Umbilical cord (tissue), 2 donors: Measurements from ENCODE around the gene PLEKHA7. TPM values are rescaled to one million over a fixed set of nuclear protein-coding genes. Genes with fewer than 3 reads are reported as not detected.
"Not testable (repeated sequence)": the region's sequence is repeated elsewhere in the genome, so short reads cannot be mapped to it uniquely, and the experiment has no call there.

Experiments used
- DNase-seq: peaks from one replicate; pipeline ENCODE4 v3.0.0-alpha.2; 2015; ENCODE audit warnings: low spot score
- total RNA-seq: library from RNA; depleted of rRNA; stranded (reverse); fragments of >200 nt; gene quantifications from one replicate; pipeline ENCODE4 v1.2.3, GENCODE V29; 2014; ENCODE audit warnings: low replicate concordance; ENCODE audit not compliant: insufficient read depth

PLEKHA7 gene
- total RNA-seq, 1 donor from 2014 or later: 8.2 TPM

DNA sequence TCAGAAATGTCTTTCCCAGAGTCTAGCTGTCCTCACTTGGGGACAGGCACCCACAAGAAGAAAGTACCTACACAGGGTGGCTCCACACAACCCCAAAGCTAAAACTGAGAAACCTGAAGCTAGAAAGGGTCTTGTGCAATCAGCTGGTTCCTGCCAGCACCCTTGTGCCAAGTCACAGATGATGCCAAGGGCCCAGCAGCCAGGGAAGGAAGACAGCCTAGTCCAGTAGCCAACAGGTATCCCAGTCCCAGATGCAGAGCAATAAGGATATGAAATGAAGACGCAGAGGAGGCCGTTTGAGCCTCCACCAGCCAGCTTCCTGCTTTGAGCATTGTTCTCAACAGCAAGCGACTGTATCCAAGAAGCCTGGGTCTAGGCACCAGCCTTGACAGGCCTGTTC is 6.1 kb downstream of the PLEKHA7 start:
- DNase-seq: no peak

DNA sequence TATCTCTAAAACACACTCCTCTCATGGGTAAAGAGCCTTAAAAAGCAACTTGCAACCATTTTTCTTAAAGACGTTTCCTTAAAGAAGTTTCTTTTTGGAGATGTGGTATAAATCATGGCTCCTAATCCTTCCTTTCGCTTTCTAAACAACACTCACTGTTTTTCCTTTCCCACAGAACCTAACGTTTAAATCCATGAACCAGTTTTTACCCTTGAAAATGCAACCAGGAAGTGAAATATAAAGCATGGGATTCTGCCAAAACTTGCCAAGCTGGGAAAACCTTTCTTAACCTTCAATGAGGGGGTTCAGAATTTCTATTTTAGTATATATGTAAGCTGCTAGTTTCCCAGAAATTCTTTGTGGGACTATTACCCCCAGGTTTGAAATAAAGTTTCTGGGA is 8.6 kb downstream of the PLEKHA7 start:
- no peak for DNase-seq

DNA sequence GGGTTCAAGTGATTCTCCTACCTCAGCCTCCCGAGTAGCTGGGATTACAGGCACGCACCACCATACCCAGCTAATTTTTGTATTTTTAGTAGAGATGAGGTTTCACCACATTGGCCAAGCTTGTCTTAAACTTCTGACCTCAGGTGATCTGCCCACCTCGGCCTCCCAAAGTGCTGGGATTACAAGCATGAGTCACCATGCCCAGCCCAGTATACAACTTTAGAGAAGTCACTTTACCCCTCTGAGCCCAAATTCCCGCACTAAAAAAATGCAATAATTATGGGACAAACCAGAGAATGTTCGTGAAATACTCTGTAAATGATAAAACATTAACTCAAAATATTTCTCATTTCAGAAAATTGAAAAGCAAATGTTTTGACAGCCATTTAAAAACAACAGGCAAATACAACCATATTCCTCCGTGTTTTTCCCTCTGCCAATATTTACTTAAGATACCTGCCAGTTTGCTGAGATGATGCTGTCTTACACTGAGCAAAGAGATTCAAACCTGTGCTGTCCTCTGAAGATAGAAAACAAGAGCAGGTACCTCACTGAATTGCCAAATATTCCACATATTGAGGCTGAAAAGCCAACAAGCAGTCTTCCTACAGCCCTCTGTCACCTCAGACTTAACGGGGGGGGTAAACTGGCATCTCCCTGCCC is 9.6 kb downstream of the PLEKHA7 start:
- no peak for DNase-seq

DNA sequence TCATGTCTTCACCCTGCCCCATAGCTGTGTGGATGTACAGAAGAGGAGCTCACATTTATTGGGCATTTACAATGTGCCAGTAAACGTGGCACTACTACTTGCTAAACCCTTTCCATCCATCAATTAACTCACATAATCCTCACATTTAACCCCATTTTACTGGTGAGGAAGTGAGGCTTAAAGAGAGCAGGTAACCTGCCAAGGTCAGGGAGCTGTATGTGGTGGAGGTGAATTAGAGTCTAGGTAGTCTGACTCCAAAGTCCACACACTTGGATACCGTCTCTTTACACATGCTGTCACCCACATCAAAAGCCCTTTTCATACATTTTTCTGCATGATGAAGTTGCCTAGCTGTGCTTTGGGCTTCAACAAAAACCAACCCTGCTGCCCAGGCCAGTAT is 10.8 kb downstream of the PLEKHA7 start:
- DNase-seq: no peak

DNA sequence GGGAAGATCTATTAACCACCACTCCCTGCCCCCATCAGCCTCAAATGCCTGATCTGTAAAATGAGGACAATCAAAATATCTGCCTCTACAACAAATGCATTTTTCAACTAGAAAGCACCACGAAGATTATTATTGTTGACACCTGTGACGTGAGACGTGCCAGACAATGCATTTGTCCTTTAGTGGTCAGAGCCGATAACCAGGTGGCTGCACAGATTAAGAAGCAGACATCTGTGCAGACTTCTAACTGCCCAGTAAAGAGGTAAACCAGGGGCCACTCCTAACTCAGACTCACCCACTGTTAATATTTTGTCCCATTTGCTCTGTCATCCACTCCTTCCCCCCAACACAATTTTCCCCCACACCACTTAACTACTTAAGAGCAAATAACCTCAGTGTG is 11.7 kb downstream of the PLEKHA7 start:
- no peak for DNase-seq

DNA sequence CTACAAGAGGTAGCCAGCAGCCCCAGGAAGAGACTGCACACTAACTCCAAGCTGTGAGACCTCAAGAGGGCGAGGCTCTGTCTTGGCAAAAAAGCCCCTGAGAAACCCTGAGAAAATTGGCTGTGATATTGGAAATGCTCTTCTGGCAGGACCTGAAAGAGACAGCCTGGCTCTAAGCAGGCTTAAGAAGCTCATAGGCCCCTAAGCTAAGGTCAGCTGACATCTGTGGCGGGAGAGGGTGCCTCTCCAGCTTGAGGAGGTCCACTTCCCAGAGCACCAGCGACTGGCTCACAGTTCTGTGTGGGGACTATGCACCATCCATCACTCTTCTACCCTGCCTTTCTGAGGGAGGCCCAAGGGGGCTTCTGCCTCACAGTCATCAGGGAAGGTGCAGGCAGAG is 12.4 kb downstream of the PLEKHA7 start:
- DNase-seq: peak; percentile 77

DNA sequence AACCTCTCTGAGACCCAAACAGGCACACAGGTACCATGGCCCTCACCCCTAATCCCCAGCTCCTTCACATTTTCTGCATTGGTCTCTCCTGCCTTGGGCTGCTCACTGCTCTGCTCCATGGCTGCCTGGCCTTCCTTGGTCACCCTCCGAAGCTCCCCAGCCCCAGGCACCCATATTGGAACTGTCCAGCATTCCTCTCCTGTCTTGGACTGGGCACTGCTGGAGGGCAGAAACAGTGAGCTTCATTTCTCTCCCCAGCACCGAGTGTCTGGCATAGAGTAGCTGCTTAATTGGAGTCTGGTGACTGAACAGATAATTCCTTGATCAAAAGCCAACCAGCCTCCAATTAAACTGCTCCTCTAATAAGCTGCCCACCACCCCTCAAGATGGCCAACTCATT is 13.2 kb downstream of the PLEKHA7 start:
- no peak for DNase-seq

DNA sequence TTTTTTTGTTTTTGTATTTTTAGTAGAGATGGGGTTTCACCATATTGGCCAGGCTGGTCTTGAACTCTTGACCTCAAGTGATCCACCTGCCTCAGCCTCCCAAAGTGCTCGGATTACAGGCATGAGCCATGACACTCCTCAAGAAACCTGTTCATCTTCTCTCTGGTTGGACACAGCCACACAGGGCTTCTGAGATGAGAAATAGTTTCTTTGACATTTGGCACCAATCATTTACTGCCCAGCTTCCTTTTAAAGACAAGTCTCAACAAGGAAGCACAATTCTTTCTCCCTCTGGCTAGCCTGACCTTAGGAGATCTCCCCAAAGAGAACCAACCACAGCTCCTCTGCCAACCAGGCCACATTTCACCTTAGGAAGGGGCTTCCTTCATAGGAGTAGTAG is 14.0 kb downstream of the PLEKHA7 start:
- not testable (repeated sequence) for DNase-seq

DNA sequence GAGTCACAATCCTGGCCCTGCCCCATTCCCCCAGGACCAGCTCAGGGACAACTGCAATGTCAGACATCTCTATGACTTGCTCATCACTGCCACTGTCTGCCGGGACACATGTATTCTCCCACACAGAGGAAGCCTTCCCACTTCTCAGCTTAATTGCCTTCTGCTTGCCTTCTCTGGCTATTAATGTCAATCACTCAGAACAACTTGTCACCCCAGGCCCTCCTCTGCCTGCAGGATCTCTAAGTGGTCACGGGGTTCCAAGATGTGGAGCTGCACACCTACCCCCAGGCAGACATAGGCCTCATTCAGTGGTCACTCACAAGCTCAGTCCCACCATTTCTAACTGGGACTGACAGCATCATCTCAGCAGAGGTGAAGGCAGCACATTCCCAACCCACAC is 15.1 kb downstream of the PLEKHA7 start:
- DNase-seq: no peak

DNA sequence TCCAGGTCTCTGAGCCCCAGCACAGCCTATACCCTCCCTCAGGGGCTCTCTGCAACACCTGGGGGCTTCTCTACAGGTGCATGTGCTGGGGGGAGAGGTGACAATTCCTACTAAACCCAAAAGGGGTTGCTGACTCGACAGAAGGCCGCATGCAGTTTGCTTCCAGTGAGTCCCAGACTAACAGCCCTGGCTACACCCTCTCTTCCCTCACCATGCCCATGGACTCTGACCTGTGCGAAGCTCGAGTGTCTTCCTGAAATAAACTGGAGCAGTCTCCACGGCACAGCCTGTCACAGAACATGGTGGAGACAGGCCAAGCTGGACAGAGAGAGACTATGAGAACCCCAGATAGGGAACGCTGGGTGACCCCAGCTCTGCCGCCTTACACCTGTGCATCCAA is 16.6 kb downstream of the PLEKHA7 start:
- DNase-seq: no peak

DNA sequence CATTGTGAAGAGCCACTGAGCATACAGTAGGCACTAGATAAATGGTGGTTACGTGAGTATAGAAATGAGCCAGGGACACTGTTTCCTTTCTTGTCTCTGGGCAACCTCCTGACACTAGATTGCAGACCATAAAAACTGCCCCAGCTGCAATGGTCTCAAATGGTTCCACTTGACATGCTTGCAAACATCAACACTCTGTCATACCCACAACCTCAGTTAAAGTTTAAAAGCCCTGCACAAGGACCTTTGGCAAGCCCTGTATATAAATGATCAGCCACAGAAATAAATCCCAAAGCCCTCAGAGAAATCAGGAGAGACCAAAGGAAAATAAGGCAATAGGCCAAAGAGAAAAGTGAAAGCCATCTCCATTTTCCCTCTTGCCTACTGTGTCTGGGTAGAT is 20.7 kb downstream of the PLEKHA7 start:
- DNase-seq: no peak

DNA sequence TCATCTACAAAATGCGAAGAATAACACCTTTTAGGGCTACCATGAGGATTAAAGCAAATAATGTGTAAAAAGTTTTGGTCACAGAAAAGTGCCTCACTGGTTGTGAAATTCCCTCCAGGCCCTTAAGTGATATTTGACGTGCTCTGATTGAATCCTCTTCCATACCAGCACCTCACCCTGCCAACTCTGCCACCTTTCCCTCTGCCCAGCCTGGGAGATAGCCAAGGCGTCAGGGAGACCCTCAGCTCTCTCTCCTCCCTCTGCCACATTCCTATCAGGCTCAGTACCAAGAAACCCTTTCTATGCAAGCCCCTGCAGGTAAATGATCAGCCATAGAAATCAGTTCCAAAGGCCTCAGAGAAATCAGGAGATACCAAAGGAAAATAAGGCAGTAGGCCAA is 21.4 kb downstream of the PLEKHA7 start:
- no peak for DNase-seq

- DNase-seq: no peak
Measured at GRCh38 chr11:16989554-16989953, 24.7 kb downstream of the PLEKHA7 start.

DNA sequence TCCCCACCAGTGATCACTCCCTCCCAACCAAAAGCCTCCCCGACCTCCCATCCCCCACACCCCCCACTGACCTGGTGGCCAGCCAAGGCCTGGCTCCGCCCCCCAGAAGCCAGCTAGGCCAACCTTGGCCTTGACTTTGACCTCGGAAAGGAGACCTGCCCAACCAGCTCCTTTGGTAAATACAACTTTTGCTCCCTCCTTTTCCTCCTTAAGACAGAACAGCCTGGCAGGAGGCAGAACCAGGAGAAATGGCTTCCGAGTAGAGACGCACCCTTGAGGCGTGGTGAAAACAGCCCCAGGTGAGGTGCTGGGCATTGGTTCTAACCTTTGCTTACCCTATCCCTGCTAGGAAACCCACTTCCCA is 27.0 kb downstream of the PLEKHA7 start:
- DNase-seq: no peak

DNA sequence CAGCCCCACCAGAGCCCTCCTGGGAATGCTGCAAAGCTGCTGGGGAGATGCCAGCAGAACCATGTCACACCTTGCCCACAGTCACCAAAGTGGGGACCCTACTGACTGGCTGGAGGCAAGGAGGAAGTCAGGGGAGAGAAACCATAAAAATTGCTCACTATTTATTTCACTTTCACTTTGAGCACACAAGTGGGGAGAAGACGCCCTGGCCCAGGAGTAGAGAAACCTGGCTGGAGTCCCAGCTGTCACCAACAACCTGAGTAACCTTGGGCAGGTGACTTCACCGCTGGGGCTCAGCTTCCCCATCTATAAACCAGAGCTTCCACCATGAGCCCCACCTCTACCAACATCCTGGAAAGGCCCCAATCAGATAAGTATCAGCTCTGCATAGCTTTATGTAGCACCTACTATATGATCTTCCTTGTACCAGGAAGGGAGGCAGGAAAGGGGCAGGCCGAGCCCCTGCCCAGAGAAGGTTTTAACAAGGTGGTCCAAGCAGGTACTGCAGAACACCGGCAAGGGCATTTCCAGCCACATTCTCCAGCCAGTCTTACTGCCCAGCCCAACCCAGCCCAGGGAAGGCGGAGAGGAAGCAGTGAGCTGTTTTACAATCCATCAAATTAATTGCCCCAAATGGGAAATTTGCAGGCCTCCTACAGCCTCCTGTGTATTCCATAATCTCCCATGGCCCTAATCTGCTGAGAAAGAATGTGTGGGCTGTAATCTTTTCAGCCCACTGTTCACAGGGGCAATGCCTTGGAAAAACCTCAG is 27.6 kb downstream of the PLEKHA7 start:
- DNase-seq: peak; percentile 12

DNA sequence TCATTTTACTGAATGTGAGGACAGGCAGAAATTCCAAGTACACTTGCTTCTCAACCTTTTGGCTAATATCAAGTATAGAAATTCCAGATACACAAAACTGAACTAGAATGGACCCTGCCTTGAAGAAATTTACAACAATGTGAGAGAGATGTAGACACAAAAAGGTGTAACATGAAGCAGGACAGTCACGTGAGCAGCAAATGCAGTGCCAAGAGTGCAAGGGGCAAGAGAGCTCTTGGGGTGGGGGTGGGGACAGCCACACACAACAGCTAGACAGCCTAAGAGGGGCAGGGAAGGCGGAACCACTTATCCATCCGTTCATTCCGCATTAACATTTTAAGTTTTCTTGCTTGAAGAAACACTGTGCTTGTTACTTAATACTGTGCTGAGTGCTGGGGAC is 28.9 kb downstream of the PLEKHA7 start:
- no peak for DNase-seq

DNA sequence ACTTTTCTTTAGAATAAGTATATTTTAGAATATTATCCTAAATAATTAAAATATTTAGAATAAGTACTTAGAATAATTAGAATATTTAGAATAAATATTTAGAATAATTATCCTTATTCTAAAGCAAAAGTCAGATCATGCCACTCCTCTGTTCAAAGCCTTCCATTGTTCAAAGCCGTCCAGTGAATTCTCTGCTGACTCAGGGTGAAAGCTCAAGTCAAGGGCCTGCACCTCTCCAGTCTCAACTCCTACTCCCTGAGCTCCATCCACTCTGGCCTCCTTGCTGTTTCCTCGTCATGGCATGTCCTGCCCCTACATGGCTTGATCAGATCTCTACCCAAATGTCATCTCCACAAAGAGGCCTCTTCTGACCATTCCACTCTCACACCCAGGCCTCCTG is 30.0 kb downstream of the PLEKHA7 start:
- no peak for DNase-seq

- DNase-seq: no peak
Measured at GRCh38 chr11:16982809-16983208, 31.4 kb downstream of the PLEKHA7 start.

DNA sequence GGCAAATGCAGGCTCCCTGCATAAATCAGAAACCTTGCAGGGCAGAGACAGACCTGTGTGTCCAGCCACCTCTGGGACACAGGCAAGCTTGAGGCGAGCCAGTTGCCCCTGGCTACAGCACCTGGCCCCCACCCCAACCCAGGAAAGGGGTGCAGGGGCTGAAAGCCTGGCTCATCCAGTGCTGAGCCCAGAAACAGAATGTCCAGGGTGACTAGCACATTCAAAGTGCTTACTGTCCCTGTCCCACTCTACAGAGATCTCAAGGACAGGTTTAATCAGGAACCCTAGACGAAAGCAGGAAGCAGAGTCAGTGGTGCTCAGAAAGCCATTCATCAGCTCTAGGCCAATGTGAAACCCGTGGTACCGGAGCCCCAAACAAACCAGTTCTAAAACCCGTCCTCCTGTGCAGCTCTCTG is 31.9 kb downstream of the PLEKHA7 start:
- DNase-seq: no peak

GRCh38 chr11:16981651-16982194 is 32.5 kb downstream of the PLEKHA7 start:
- DNase-seq: no peak

GRCh38 chr11:16979703-16980622 is 34.3 kb downstream of the PLEKHA7 start:
- no peak for DNase-seq

DNA sequence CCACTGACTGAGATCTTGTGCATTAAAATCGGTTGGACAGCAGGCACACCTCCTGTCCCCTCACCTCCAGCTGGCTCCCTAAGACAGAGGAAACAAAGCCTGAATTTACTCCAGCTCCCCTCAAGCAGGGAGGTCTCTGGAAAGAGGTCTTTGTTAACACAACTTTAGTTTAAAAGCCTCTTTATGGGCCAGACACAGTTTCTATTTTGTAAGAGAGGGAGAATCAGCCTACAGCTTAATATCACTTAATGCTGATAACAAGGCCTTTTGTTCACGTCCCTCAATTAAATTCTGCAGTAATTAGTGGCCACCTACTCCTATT is 36.3 kb downstream of the PLEKHA7 start:
- DNase-seq: no peak
